HG03575 (cell line): ENCODE data around the gene ADRM1.

Experiments used
- ATAC-seq: cut with Tn5 transposase; IDR thresholded peaks from one replicate; pipeline ENCODE4 v1.9.1; 2021; ENCODE audit not compliant: unreplicated experiment, insufficient number of reproducible peaks, low FRiP score; ENCODE audit errors: extremely low read depth

Gene ADRM1

DNA sequence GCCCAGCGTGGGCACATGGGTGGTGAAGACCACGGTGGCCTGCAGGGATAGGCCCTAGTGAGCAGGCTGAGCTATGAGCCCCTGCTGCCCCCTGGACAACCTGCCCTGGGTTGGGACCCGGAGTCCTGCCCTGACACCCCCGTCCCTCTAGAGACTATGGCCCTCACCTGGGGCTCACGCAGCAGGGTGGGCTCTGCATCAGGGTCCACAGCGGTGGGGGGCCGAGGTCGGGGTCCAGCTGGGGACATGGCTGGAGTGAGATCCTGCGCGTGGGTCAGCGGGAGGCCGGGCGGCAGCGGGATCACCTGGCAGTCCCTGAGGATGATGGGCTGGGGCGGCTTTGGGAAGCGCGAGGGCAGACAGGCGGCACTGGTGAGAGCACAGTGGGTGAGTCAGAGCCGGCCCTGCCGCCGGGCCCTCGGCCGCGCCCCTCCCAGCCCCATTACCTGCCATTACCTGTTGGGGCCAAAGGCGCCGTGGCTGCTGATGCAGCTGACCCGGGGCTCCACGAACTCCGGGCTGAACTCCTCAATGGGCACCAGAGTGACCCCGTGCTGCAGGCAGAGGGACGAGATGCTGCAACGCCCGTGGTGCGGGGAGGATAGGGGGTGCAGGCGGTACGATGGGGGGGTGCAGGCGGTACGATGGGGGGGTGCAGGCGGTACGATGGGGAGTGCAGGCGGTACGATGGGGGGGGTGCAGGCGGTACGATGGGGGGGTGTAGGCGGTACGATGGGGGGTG lies 27.9 kb downstream of the ADRM1 start:
- ATAC-seq = no peak

DNA sequence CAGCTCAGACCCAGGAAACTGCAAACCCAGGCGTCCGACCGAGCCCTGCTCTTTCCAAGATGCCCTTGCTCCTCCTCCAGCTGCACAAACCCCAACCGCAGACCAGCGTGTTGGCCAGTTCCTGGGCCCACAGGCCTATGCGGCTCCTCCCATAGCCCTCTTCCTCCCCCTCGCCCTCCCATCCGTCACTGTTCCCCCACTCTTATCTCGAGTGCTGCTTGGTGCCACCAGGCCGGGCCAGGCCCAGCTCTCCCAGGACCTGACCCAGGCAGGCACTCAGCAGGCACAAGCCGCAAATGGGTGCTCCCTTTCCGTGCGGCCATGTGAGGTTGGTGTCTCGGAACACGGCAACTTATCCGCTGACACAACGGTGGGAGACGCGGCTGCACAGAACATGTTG lies 28.6 kb downstream of the ADRM1 start:
- no peak for ATAC-seq

DNA sequence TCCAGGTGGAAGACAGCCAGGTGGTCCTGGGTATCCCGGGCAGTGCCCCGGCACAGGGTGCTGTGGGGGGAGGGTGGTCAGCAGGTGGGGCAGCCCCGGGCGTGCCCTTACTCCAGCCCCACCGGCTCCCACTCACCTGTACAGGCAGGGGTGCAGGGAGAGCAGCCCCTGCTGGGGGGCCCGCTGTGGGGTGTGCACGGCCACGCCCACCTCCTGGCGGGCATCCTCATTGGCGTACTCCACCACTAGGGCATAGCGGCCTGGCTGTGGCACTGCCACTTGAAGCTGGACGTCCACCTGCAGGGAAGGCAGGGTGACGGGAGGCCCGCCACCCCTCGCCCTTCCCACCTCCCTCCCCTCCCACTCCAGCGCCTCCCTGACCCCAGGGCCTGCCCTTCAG lies 29.6 kb downstream of the ADRM1 start:
- no peak for ATAC-seq

DNA sequence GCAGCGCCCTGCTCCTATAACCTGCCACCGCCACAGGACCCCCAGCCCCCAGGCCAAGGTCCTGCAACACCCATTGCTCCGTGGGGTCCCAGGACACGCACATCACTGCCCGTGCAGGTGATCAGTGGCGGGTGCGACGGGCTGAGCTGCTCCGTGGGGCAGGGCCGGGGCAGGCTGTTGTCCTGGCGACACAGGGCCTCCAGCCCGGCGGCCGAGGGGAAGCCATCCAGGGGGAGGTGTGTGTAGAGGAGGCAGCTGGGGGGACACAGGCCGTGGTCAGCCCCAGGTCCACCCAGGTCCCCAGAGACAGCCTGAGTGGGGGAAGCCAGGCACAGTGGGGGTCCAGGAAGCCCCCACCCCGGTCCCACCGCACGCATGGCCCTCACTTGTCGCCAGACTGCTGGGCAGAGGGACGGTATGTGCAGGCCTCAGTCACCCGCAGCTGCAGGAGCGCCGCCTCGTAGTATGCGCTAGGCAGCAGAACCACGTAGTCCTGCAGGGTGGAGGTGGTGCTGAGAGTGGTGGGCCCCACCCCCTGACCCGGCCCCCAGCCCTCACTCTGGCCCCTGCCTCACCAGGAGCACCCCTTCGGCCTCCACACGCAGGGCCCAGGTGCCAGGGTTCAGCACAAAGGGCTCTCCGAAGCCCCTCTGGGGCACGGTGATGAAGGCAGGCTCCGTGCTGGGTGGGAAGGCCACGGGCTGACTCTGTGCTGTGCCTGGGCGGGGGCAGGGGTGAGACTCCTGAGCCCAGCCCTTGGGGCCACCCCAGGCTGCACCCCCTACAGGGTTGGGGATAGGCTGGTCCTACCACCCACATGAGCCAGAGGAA lies 30.4 kb downstream of the ADRM1 start:
- no peak for ATAC-seq

DNA sequence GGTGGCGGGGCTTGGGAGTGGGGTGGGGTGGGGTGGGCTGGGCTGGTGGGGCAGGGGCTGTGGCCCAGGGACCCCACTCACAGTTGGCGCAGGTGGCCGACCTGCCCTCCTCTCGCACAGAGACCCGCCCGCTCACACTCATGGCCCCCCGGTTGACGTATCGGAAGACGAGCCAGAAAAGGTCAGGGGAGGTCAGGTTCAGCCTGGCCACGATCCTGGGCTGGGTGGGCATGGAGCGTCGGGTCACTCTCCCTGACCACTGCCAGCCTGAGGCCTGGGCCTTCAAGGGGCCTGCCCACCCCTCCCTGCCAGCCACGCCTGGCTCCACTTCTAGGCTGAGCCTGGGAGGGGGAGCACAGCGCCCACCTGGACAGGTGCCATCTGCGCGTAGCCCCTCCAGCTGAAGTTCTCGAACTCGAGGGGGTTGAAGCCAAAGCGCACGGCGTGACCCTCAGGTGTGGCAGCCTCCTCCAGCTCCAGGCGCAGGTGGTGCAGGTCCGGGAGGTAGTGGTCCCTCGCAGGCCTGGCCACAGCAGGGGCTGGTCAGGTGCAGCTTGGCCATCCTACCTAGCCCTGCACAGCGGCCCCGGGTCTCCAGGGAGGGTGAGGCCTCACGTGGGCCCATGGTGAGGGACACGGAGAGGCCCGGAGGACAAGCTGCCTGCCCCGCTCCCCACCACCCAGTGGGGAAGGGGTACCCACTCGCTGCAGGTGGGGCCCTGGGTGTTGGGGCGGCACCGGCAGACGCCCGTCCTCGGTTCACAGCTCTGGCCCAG lies 31.2 kb downstream of the ADRM1 start:
- no peak for ATAC-seq

DNA sequence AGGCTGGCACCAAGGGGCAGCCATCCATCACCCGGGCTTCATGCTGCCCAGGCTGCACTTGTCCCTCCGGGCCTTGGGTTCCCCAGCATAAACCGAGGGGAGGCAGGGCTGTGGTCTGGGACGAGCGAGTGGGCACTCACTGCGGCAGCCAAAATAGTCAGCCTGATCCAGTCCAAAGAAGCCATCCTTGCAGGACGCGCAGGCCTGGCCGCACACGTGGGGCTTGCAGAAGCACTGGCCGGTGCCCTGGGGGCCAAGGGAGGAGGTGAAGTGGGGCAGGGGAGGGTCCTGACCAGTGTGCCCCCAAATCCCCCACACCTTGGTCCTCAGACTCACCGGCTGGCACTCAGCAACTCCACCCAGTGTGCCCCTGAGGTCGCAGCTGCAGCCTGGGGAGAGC lies 32.1 kb downstream of the ADRM1 start:
- no peak for ATAC-seq

DNA sequence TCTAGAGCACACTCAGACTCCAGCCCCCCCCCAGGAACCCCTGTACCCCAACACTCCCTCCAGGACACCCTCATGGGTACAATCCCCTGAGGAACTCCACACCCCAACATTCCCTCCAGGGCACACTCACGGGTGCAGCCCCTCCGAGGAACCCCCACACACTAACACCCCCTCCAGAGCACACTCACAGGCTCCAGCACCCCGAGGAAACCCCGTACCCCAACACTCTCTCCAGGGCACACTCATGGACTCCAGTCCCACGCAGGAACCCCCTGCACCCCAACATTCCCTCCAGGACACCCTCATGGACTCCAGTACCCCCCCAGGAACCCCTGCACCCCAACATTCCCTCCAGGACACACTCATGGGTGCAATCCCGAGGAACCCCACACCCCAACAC lies 32.7 kb downstream of the ADRM1 start:
- ATAC-seq = no peak

DNA sequence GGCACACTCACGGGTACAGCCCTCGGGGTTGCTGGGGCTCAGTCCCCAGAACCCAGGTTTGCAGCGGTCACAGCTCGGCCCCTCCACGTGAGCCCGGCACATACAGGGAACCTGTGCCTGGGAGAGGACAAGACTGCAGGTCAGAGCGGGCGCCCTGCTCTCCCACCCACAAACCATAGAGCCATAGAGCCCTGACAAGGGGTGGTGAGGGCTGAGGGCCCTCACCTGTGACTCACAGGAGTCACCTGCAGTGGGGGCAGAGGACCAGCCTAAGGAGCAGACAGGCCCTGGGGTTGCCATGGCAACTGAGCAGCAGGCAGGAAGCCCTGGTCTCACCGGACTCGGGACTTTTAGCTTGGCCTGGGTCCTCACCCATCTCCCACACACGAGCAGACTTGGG lies 33.5 kb downstream of the ADRM1 start:
- ATAC-seq = no peak

DNA sequence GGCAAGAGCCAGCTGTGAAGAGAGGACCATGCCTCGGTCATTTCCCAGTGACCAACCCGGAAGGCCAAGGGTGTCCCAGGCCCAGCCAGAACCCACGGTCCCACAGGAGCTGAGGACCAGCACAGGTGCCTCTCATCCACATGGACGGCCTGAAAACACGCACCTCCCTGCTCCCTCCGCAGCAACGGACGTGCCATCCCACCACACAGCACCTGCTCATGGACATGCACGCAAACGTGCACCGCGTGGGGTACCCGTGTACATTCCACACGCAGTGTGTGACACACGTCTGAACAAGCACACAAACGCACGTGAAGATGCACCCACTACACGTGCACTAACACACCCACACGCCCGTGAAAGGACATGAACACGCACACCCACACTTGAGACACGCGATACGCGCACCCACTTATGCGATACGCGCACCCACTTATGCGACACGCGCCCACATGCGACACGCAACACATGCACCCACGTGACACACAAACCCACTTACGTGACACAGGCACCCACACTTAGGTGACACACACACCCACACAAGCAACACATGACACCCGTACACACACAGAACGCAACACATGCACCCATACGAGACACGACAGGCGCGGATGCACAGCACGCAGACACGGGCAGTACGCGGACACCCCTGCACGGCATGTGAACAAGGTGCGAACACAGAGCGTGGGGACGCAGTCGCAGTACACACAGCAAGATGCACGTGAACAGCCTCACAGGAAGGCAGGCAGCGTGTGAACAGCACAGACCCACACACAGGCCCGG lies 34.2 kb downstream of the ADRM1 start:
- no peak for ATAC-seq

DNA sequence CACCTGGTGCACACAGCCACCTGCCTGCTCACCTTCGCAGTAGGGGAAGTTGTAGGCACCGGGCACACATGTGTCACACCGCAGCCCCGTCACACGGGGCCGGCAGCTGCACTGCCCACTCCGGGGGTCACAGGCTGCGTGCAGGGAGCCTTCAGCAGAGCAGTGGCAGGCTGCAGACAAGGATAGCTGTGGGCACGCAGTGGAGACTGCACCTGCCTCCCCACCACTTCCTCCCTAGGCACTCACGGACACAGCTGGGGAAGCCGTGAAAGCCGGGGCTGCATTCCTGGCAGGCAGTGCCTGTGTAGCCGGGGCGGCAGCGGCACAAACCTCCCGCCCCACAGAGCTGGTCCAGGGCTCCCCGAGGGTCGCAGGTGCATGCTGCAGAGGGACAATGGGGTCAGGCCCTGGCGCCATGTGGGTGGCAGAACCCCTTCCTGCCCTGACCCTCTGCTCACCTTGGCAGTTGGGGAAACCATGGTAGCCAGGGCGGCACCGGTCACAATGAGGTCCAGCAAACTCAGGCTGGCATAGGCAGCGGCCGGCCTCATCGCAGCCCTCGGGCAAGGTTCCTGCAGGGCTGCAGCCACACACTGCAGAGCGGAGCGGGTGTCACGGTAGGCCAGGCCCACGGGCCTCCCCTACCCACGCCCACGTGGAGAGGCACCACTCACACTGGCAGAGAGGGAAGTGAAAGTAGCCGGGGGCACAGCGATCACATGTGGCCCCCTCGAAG lies 34.9 kb downstream of the ADRM1 start:
- no peak for ATAC-seq

DNA sequence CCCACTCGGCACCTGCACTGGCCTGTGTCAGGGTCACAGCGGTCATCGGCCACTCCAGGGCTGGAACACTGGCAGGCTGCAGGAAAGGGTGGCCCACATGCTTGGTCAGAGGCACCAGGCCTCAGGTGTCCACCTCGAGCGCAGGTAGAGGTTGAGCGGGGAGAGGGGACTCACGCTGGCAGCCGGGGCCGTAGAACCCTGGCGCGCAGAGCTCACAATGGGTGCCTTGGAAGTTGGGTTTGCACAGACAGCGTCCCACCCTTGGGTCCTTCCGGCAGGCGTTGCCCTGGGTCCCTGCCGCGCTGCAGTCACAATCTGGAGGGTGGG lies 35.5 kb downstream of the ADRM1 start:
- ATAC-seq = no peak

DNA sequence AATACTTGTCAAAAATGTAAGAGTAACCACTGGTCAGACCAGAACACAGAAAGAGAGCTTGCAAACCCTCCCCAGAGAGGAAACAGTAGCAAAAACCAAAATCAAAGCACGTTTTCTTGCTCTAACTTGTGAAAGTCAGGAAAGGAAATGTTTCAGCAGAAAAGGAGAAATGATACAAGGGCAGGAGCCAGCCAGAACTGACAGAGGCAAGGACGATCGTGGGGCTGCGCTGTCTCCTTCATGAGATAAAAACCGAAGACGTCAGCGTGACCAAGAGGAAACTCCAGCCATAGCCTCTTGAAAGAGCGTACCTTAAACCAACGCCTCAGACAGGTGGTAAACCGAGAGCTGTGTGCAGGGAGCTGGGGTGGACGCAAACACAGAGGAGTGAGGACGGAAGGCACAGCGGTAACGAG lies 36.9 kb downstream of the ADRM1 start:
- ATAC-seq = no peak

DNA sequence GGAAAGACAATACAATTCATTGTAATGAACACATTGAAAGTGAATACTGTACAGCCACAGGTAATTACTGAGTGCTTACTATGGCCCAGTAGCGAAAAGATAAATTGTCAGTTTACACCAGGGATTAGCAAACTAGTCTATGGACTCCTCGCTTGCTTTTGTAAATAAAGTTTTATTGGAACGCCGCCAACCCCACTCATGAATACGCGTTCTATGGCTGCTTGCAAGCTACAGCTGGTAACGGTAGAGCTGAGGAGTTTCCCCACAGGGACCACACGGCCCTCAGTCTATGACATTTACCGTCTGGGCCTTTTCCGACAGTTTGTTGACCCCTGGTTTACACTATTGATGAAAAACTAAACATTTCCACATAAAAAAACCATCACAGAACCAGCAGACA lies 40.1 kb downstream of the ADRM1 start:
- ATAC-seq = no peak

DNA sequence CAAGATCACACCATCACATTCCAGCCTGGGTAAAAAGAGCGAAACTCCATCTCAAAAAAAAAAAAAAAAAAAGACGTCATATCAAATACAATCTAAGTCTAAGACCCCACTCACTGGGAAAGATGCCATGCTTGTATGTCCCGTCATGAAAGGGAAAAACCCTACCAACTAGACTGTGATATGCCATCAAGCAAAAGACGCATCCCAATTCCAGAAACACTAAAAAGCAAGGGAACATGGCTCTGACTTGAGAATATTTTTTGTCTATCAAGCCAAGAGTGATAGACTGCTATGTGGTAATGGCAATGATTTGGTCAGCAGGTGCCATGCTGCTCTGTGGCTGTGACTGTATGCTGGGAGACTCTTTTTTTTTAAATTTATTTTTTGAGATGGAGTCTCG lies 41.3 kb downstream of the ADRM1 start:
- ATAC-seq = no peak

DNA sequence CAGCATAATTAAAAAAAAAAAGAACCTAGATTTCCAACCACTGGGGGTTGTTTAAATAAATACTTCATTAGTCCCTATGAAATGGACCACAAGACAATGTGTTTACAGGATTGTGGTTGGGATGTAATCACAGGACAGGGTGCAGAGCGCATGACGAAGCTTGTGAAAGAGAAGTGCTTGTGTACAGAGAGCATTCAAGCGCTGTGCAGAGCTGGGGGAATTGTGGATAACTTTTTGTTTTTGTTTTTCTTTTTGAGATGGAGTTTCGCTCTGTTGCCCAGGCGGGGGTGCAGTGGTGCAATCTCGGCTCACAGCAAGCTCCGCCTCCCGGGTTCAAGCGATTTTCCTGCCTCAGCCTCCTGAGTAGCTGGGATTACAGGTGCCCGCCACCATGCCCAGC lies 42.0 kb downstream of the ADRM1 start:
- no peak for ATAC-seq

DNA sequence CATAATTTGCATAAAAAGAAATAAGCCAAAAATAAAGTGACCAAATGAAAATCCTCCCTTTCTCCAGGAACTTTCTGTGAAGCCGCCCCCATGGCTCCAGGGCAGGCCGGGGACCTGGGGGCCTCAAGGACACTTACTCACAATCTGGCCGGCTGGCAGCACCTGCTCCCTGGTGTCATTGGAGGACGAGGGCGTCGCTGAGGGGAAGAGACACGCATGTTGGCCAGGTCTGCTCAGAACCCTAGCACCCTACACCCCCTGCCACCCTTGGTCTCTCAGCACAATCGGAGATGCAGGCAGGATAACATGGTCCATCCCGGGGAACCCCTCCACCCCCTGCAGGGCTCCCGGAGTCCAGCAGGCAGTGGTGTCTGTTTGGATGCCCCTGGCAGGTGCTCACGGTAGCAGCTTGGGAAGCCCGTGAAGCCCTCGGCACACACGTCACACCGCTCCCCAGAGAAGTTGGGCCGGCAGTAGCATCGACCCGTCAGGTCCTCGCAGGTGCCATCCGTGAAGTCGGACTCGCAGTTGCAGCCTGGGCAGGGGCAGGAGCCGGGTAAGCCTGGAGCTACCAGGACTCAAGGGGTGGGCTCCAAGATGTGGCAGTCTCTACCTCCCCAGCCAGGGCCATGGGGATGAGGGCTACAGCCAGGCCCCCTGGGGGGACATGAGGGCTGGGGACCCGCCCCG lies 43.0 kb downstream of the ADRM1 start:
- ATAC-seq = no peak

DNA sequence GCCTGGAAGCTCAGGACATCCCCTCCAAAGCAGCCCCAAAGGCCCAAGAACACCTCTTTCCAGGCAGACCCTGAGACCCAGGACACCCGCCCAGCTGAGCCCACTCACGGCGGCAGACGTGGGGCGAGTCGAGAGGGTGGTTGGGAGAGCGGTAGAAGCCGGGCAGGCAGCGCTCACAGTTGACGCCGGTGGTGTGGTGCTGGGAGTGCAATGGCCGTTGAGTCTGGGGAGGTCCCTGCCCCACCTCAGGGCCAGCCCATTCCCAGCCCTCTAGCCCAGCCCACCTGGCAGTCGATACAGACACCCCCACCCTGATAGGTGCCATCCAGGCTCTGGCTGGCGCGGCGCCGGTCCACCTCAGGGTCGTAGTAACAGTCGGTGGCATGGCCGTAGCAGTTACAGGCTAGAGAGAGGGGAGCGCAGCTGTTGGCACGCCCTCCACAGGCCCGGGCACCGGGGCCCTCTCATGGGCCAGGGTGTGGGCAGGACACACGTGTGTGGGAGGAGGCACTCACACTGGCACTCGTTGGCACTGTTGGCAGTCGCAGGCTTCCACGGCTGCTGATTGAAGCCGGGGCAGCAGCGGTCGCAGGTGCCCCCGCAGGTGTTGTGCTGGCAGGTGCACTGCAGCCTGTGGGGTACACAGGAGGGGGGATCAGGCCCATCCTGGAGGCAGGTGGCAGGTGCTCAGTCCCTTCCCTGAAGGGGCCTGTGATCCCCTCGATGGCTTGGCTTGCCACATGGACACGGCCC lies 43.8 kb downstream of the ADRM1 start:
- no peak for ATAC-seq

DNA sequence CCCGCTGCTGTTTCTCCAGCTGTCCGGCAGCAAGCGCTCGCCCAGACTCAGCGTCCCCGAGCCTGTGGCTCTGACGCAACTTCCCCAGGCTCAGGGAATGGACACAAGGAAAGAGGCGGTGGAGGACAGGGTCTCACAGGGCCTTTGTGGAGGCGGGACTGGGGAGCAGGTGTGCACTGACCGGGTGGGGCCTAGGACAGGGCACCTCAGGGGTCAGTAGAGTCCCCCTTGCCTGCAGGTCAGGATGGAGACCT lies 44.3 kb downstream of the ADRM1 start:
- ATAC-seq = no peak
